HCT116 (cell line): ENCODE measurements around the gene FOXF2.

ENCODE experiments used
- EZH2 ChIP-seq: fragments of 200-600 bp; sonication (generic); IDR thresholded peaks from 2 replicates; pipeline ENCODE4 v1.6.1; 2017; ENCODE audit warnings: antibody characterized with exemption, mixed run types
- ZNF274 ChIP-seq: fragments of 200-500 bp; sonication (Bioruptor generic); IDR thresholded peaks from 2 replicates; pipeline ENCODE4 v1.6.1; 2014; ENCODE audit warnings: mild to moderate bottlenecking, low read depth, low read length, inconsistent platforms
- TF ChIP-seq, protein P1 (sequence below), 3 experiments: fragments of 200-600 bp in 1 of 3; sonication (generic) in 1 of 3; IDR thresholded peaks in 2 of 3; conservative IDR thresholded peaks in 1 of 3; 2 replicates each; pipeline ENCODE4 v1.5.1; 2012 to 2017; ENCODE audit warnings: low read depth in 2 of 3, low read length in 2 of 3, antibody characterized with exemption in 1 of 3, borderline replicate concordance in 1 of 3, control low read depth in 1 of 3, mild to moderate bottlenecking in 1 of 3, mixed read lengths in 1 of 3, mixed run types in 1 of 3, moderate library complexity in 1 of 3; ENCODE audit not compliant: insufficient read depth in 1 of 3

- TF ChIP-seq EZH2, result no peak
- TF ChIP-seq, protein P1, sequence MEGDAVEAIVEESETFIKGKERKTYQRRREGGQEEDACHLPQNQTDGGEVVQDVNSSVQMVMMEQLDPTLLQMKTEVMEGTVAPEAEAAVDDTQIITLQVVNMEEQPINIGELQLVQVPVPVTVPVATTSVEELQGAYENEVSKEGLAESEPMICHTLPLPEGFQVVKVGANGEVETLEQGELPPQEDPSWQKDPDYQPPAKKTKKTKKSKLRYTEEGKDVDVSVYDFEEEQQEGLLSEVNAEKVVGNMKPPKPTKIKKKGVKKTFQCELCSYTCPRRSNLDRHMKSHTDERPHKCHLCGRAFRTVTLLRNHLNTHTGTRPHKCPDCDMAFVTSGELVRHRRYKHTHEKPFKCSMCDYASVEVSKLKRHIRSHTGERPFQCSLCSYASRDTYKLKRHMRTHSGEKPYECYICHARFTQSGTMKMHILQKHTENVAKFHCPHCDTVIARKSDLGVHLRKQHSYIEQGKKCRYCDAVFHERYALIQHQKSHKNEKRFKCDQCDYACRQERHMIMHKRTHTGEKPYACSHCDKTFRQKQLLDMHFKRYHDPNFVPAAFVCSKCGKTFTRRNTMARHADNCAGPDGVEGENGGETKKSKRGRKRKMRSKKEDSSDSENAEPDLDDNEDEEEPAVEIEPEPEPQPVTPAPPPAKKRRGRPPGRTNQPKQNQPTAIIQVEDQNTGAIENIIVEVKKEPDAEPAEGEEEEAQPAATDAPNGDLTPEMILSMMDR (IDR thresholded peaks at IDR 0.05 in 2 of 3, conservative IDR thresholded peaks at IDR 0.05 in 1 of 3; ENCODE audit: borderline replicate concordance in 1 of 3, insufficient read depth in 1 of 3, low read depth in 2 of 3, low read length in 2 of 3), result no peak
- TF ChIP-seq ZNF274, result no peak
Measured at GRCh38 chr6:1351381-1352008, 37.9 kb upstream of the FOXF2 start.
